Neutrophil (primary cell): ENCODE results near the gene EXOC4.
"Not testable (repeated sequence)": the region's sequence is repeated elsewhere in the genome, so short reads cannot be mapped to it uniquely, and the experiment has no call there.

ENCODE experiments used
- H3K27ac ChIP-seq: fragments of 200-600 bp; sonication (generic); 2 replicates; pipeline ENCODE4 v1.5.1; 2016; ENCODE audit warnings: mild to moderate bottlenecking, moderate library complexity
- H3K27me3 ChIP-seq: fragments of 200-600 bp; sonication (generic); 2 replicates; pipeline ENCODE4 v1.6.0; 2016; ENCODE audit warnings: mild to moderate bottlenecking
- H3K36me3 ChIP-seq: fragments of 200-600 bp; sonication (generic); 2 replicates; pipeline ENCODE4 v1.5.1; 2017
- H3K4me1 ChIP-seq, 2 experiments: fragments of 200-600 bp in 1 of 2; sonication (generic) in 1 of 2; 1 replicate in 1 of 2; 2 replicates in 1 of 2; pipeline versions ENCODE4 v1.5.1 to v1.6.1; 2013 to 2016; ENCODE audit warnings: low read depth in 1 of 2, low read length in 1 of 2, mild to moderate bottlenecking in 1 of 2, moderate library complexity in 1 of 2; ENCODE audit not compliant: control insufficient read depth in 1 of 2, insufficient read depth in 1 of 2
- H3K4me3 ChIP-seq, 2 experiments: fragments of 200-600 bp in 1 of 2; sonication (generic) in 1 of 2; 1 replicate in 1 of 2; 2 replicates in 1 of 2; pipeline ENCODE4 v1.5.1; 2013 to 2016; ENCODE audit warnings: low read depth in 1 of 2, low read length in 1 of 2, mild to moderate bottlenecking in 1 of 2, moderate library complexity in 1 of 2
- H3K9me3 ChIP-seq: fragments of 200-600 bp; sonication (generic); 2 replicates; pipeline ENCODE4 v1.5.1; 2016
- TF ChIP-seq, protein P1 (sequence below): fragments of 200-600 bp; sonication (generic); IDR thresholded peaks from 2 replicates; pipeline ENCODE4 v1.5.1; 2016; ENCODE audit warnings: antibody characterized with exemption

The EXOC4 gene

GRCh38 chr7:133987582-133987981 is 734.7 kb downstream of the EXOC4 start:
- Histone ChIP-seq H3K4me3 (no peak overlapping the region), H3K36me3 (no peaks in the 10 kb centered on the region), H3K4me1 (no peaks in the 10 kb centered on the region), H3K27me3 (no peaks in the 10 kb centered on the region), H3K27ac (no peak overlapping the region), H3K9me3 (no peaks in the 10 kb centered on the region)
- TF ChIP-seq, protein P1, sequence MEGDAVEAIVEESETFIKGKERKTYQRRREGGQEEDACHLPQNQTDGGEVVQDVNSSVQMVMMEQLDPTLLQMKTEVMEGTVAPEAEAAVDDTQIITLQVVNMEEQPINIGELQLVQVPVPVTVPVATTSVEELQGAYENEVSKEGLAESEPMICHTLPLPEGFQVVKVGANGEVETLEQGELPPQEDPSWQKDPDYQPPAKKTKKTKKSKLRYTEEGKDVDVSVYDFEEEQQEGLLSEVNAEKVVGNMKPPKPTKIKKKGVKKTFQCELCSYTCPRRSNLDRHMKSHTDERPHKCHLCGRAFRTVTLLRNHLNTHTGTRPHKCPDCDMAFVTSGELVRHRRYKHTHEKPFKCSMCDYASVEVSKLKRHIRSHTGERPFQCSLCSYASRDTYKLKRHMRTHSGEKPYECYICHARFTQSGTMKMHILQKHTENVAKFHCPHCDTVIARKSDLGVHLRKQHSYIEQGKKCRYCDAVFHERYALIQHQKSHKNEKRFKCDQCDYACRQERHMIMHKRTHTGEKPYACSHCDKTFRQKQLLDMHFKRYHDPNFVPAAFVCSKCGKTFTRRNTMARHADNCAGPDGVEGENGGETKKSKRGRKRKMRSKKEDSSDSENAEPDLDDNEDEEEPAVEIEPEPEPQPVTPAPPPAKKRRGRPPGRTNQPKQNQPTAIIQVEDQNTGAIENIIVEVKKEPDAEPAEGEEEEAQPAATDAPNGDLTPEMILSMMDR, result no peak

- H3K9me3 ChIP-seq, result no peaks in the 10 kb centered on the region
These were observed 740.7 kb downstream of the EXOC4 start for GRCh38 chr7:133993547-133993946.

DNA sequence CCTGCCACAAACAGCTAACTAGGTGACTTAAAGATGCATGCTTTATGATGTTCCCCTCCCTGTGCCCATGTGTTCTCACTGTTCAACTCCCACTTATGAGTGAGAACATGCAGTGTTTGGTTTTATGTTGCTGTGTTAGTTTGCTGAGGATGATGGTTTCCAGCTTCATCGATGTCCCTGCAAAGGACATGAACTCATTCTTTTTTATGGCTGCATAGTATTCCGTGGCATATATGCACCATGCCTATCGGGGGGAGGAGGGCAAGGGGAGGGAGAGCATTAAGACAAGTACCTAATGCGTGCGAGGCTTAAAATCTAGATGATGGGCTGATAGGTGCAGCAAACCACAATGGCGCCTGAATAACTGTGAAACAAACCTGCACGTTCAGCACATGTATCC is 741.2 kb downstream of the EXOC4 start:
- not testable (repeated sequence) for H3K36me3 ChIP-seq, H3K4me3 ChIP-seq, H3K4me1 ChIP-seq, H3K27me3 ChIP-seq, H3K9me3 ChIP-seq, H3K27ac ChIP-seq

More at GRCh38 chr7:133993547-133993946, 740.7 kb downstream of the EXOC4 start:
- no peaks in the 10 kb centered on the region for H3K36me3 ChIP-seq
- H3K4me1 ChIP-seq, result no peaks in the 10 kb centered on the region
- H3K27me3 ChIP-seq, result no peaks in the 10 kb centered on the region
- no peak overlapping the region for H3K27ac ChIP-seq
- no peak overlapping the region for H3K4me3 ChIP-seq
- TF ChIP-seq, protein P1, result no peak

GRCh38 chr7:133997463-133997862 is 744.6 kb downstream of the EXOC4 start:
- no peak overlapping the region for H3K4me3 ChIP-seq
- TF ChIP-seq, protein P1, result no peak
- H3K4me1 ChIP-seq, result no peaks in the 10 kb centered on the region
- H3K36me3 ChIP-seq, result no peaks in the 10 kb centered on the region
- no peaks in the 10 kb centered on the region for H3K9me3 ChIP-seq
- no peak overlapping the region for H3K27ac ChIP-seq
- H3K27me3 ChIP-seq, result no peaks in the 10 kb centered on the region

GRCh38 chr7:133999178-133999577 is 746.3 kb downstream of the EXOC4 start:
- Histone ChIP-seq H3K4me1 (no peaks in the 10 kb centered on the region), H3K9me3 (no peaks in the 10 kb centered on the region), H3K4me3 (no peak overlapping the region), H3K27ac (no peak overlapping the region), H3K36me3 (no peaks in the 10 kb centered on the region), H3K27me3 (no peaks in the 10 kb centered on the region)
- TF ChIP-seq, protein P1, result no peak

DNA sequence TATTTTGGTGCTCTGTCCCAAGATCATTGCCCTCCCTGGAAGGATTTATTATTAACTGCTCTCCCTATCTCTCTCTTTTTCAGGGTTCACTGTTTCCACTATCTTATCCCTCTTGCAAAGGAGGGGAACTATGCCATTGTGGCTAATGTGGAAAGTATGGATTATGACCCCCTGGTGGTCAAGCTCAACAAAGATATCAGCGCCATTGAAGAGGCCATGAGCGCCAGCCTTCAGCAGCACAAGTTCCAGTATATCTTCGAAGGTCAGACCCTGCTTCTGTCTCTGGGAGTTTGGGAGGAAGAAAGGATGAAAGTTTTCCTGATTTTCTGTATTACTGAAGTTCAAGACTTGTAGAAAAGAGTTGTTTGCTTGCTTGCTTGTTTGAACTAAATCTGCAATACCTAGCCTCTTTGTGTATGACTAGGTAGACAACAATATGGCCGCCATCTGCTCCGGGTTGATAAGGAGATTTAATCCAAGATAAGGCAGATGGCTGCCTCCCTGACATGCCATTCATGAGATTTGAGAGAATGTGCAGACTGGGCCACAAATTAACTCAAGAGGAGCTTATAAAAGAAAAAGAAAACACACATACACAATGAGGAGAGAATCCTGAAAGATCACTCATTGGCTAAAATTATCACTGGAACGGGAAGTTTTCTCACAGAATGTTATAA is 752.1 kb downstream of the EXOC4 start:
- peaks cover 7% of the 10 kb centered on the region for H3K36me3 ChIP-seq
- H3K4me3 ChIP-seq, result no peak overlapping the region
- H3K9me3 ChIP-seq, result no peaks in the 10 kb centered on the region
- H3K4me1 ChIP-seq, result no peaks in the 10 kb centered on the region
- TF ChIP-seq, protein P1, result no peak
- no peaks in the 10 kb centered on the region for H3K27me3 ChIP-seq
- H3K27ac ChIP-seq, result no peak overlapping the region
